LNCAP (cell line): ENCODE measurements around the gene CD80.

Source experiments
- CTCF ChIP-seq: fragments of 450-650 bp; IDR thresholded peaks from 2 replicates; pipeline ENCODE4 v1.5.1; 2017; ENCODE audit warnings: mild to moderate bottlenecking

The CD80 gene

DNA sequence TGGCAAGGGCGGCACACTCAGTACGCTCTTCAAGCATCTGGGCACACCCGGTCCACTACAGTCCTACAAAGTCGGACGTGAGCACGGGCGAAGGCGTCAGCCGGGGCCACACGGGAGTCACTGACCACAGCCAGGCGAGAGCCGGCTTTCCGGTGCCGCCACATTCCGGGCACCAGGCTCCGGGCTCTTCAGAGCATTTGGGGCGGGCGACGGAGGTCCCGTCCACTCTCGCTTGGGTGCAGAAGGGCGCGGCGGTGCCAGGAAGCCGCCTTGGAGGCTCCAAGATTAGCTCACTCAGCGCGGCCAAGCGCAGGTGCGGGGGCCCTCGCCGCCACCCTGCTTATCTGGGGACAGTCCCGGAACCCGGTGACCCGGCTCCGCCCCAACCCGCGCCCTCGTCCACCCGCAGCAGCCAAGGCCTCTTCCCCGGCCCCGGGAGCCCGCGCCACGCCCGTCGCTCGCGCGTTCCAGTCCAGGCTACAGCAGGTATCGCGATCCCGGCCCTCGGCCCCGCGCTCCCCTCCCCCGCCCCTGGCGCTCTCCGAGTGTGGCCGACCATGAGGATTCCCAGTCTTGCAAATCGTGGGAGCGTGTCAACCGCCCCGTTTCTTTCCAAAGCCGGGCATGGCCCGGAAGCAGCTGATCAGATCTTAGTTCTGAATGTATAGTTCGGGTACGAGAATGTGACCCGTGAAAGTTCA, 20.1 kb upstream of the CD80 start, which contains the start of gene ADPRH:
Gene ADPRH (plus strand): TSS at position 127 of the 701 bp plus-strand sequence. CDS start 2,678 bp downstream, outside the sequence.
- TF ChIP-seq CTCF, result no peak

- TF ChIP-seq CTCF, result no peak
Observed at GRCh38 chr3:119575507-119575906, 16.1 kb upstream of the CD80 start.

DNA sequence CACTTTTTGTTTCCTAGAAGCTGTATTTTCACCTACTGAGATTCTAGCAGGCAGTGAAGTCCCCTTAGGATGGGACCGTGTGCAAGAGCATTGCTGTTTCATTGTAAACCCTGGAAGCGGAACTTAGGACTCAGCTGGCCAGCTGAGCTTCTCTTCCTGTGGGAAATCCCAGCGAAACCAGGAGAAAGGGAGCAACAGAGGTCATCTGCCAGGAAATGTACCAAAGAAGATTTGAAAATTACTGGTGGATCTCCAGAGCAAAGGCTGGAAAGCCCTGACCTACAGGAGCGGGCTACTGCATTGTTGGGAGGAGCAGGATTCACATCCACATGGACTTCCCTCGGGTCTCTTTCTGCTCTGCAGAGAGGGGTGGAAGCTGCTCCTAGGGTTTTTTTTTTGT, 12.3 kb upstream of the CD80 start:
- no peak for TF ChIP-seq CTCF

GRCh38 chr3:119571230-119571629, 11.8 kb upstream of the CD80 start:
- TF ChIP-seq CTCF, result no peak

DNA sequence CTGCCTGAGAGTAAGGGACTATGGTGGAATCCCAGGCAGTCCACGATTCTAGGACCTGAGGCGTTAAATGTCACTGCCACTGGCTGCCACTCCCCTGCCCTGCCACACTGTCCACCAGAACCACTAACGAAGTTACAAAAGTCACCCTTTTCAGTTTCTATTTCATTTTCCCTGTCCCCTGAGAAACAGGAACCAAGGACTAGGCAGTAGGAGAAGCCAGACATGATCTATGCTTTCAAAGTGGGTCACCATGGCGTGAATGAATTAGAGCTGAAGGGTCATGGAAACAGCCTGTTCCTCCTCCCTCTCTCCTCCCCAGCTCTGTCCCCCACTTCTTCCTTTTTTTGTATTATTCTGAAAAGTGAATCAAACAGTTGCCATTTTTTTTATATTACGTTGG, 10.8 kb upstream of the CD80 start:
- TF ChIP-seq CTCF, result no peak

GRCh38 chr3:119569156-119569555, 9.7 kb upstream of the CD80 start:
- TF ChIP-seq CTCF, result no peak

- no peak for TF ChIP-seq CTCF
Observed at GRCh38 chr3:119562307-119562961, 3.0 kb upstream of the CD80 start.
